Measurements from ENCODE around the gene NUP37. TPM values are rescaled to one million over a fixed set of nuclear protein-coding genes. Genes with fewer than 3 reads are reported as not detected.
"Not testable (repeated sequence)": the region's sequence is repeated elsewhere in the genome, so short reads cannot be mapped to it uniquely, and the experiment has no call there.

NUP37 gene, protein sequence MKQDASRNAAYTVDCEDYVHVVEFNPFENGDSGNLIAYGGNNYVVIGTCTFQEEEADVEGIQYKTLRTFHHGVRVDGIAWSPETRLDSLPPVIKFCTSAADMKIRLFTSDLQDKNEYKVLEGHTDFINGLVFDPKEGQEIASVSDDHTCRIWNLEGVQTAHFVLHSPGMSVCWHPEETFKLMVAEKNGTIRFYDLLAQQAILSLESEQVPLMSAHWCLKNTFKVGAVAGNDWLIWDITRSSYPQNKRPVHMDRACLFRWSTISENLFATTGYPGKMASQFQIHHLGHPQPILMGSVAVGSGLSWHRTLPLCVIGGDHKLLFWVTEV
- 20.4 TPM for total RNA-seq

DNA sequence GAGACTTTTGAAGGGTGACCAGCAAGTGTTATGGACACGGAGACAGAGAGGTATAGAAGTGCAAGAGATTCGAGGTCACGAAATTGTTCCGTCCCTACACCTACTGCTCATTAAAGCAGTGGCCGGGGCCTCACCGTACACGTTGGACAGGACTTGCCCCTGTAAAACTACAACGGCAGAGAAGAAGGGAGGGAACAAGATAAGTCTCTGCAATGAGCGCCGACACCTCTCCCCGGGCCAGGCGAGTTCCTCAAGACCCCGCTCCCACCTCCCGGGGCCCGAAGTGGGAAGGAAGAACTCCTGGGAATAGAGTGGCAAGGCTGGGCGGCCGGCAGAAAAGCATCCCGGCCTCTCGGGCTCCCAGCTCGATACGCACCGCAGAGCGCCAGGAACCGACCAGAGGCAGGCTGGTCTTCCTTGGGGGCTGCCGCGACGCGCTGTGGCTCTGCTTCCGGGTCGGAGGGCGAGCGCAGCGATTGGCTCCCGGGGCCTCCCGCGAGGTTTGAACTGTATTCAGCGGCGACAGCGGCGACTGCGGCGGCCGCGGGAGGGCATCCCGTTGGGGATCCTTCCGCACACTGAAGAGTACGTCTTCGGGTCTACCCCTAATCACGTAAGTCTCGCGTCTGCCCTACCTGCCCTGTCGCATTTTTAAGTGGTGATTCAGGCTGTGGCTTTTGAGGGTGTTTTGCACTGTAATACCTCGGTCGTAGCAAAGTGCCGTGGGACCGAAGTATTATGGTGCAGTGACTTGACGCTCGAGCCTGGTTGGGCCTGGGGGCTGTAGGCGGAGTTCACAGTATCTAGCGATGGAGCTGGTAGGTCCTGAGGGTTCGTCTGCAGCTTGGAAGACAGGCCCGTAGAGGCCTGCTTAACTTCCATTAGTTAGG, at the start of gene NUP37, which contains the start of gene PARPBP:
Gene NUP37 (minus strand): TSS at position 441 of the 890 bp plus-strand sequence. CDS start 1,596 bp downstream, outside the sequence.
Gene PARPBP (plus strand): TSS at position 510 of the 890 bp plus-strand sequence. CDS start 3,706 bp downstream, outside the sequence.
- DNase-seq = peak; percentile 79

DNA sequence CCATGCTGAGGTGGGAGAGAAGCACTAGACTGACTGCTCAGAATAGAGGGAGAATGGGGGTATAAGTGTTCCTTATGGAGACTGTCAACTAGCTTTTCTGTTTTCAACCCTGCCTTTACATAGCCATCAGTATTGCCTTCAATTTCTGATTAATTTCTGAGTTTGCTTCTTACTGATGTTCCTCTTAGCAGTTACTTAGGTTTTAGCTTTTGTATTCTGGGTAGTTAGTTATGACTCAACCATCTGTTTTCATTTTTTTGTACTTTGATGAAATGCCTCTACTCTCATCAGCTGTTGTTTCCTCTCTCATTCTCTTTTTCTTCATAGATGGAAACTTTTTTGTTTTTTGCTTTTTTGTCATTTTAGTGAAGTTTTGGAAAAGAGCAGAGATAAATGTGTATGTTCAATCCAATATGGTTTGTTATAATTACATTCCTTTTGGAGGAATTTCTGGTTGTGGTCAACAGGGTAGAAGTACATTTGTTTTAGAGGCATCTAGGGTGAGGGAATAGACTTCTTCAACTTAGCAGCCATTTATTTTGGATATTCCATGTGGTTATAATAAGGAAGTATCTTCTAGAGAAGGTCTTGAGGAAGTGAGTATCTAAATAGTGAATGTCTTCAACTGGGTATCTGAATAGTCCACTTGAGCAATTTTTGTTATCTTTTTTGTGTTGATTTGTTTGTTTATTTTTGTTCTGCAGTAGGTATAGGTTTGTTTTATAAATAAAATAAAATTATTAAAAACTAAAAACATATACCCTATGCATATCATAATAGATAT, 48.1 kb upstream of the NUP37 start:
- DNase-seq = no peak

DNA sequence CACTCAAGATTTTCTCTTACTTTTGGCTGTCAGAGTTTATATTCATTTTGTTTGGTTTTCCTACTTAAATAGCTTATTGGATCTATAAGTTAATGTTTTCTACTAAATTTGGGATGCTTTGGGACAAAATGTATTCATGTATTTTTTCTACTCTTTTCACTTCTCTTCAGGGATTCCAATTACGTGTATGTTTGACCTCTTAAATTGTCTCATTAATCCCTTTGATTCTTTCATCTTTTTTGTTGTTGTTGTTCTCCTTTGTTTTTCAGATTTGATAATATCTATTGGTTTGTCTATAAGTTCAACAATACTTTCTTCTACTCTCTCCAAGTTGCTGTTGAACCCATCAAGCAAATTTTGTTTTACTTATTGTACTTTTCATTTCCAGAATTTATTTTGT, 43.5 kb upstream of the NUP37 start:
- DNase-seq = no peak

DNA sequence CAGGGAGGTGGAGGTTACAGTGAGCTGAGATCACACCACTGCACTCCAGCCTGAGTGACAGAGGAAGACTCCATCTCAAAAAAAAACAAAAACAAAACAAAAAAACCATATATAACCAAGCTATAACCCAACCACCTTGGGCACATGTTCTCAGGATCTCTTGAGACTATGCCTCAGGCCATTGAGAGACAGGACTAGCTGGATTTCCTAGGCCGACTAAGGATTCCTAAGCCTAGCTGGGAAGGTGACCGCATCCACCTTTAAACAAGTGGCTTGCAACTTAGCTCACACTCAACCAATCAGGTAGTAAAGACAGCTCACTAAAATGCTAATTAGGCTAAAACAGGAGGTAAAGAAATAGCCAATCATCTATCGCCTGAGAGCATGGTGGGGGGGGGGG, 35.3 kb upstream of the NUP37 start:
- not testable (repeated sequence) for DNase-seq

DNA sequence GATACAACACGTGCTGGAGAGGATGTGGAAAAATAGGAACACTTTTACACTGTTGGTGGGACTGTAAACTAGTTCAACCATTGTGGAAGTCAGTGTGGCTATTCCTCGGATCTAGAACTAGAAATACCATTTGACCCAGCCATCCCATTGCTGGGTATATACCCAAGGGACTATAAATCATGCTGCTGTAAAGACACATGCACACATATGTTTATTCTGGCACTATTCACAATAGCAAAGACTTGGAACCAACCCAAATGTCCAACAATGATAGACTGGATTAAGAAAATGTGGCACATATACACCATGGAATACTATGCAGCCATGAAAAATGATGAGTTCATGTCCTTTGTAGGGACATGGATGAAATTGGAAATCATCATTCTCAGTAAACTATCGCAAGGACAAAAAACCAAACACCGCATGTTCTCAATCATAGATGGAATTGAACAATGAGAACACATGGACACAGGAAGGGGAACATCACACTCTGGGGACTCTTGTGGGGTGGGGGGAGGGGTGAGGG, 27.2 kb upstream of the NUP37 start:
- DNase-seq = not testable (repeated sequence)

DNA sequence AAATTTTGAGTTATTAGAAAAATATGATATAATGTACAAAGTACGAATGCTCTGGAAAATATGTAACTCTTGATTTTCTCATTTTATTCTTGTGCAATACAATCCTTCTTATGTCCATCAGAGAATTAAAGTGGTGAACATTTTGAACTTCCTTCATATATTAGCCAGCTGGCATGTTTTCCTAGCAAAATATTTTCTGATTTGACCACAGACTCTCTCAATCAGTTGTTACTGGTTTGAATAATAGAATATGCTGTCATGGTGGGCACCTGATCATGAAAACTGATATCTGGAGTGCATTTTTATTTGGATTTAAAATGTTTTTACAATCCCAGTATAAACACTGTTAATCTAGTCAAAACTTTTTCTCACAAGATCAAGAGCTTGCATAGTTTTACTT, 24.3 kb upstream of the NUP37 start:
- no peak for DNase-seq

DNA sequence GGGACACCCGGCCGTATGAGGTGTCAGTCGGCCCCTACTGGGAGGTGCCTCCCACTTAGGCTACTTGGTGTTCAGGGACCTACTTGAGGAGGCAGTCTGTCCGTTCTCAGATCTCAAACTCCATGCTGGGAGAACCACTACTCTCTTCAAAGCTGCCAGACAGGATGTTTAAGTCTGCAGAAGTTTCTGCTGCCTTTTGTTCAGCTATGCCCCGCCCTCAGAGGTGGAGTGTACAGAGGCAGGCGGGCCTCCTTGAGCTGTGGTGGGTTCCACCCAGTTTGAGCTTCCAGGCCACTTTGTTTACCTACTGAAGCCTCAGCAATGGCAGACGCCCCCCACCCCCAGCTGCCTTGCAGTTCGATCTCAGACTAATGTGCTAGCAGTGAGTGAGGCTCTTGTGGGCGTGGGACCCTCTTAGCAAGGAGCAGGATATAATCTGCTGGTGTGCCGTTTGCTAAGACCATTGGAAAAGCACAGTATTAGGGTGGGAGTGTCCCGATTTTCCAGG, 23.0 kb upstream of the NUP37 start:
- DNase-seq = not testable (repeated sequence)

DNA sequence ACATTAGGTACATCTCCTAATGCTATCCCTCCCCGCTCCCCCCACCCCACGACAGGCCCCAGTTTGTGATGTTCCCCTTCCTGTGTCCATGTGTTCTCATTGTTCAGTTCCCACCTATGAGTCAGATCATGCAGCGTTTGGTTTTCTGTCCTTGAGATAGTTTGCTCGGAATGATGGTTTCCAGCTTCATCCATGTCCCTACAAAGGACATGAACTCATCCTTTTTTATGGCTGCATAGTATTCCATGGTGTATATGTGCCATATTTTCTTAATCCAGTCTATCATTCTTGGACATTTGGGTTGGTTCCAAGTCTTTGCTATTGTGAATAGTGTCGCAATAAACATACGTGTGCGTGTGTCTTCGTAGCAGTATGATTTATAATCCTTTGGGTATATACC, 17.7 kb upstream of the NUP37 start:
- DNase-seq = not testable (repeated sequence)

DNA sequence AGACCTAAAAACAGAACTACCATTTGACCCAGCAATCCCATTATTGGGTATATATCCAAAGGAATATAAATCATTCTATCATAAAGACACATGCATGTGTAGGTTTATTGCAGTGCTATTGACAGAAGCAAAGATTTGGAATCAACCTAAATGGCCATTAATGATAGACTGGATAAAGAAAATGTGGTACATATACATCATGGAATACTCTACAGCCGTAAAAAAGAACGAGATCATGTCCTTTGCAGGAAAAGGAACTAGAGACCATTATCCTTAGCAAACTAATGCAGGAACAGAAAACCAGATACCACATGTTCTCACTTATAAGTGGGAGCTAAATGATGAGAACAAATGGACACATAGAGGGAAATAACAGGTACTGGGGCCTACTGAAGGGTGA, 11.5 kb upstream of the NUP37 start:
- not testable (repeated sequence) for DNase-seq

DNA sequence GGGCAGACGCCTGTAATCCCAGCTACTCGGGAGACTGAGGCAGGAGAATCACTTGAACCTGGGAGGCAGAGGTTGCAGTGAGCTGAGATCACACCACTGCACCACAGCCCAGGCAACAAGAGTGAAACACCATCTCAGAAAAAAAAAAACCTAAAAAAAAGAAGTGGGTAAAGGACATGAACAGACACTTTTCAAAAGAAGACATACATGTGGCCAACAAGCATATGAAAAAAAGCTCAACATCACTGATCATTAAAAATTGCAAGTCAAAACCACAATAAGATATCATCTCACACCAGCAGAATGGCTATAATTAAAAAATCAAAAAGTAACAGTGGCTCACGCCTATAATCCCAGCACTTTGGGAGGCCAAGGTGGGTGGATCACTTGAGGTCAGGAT, 10.8 kb upstream of the NUP37 start:
- not testable (repeated sequence) for DNase-seq

DNA sequence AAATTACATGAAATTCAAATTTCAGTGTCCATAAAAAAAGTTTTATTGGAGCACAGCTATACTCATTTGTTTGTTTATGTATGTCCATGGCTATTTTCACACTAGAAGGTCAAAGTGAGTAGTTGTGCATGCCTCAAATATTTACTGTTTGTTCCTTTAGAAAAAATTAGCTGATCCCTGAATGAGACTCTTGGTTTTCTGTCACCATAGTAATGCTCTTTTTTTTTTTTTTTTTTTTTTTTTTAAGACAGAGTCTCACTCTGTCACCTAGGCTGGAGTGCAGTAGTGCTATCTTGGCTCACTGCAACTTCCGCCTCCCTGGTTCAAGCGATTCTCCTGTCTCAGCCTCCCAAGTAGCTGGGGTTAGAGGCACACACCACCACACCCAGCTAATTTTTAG, 1.4 kb upstream of the NUP37 start:
- DNase-seq = not testable (repeated sequence)

DNA sequence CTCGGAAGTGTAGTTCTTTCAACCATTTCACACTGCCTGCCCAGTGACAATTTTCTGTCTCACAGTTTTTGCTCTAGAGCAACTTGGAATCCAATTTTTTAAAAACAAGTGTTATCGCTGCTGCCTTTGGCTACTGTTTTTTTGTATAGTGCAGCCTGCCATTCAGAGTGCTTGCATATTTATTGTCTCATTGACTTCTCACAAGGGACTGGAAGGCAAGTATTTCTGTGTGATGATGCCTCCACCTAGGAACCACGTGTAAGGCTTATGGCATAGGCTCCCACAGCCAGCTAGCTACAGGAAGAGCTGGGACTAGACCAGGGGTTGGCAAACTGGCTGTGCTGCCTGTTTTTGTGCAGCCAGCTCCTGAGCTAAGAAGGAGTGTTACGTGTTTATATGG, 972 bp upstream of the NUP37 start:
- DNase-seq = no peak

DNA sequence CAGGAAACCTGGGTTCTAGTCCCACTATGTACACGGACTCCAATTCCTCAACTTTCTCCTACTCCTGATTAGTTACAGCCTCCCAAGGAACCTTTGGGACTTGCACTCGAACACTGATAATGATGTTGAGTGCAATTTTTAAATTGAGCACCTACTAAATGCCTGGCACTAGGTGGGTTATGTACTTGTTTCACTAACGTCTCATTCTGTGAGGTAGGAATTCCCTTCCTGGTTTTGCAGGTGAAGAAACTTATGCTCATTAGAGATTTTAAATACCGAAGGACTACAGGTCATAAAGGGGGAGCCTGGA, 605 bp upstream of the NUP37 start:
- no peak for DNase-seq

DNA sequence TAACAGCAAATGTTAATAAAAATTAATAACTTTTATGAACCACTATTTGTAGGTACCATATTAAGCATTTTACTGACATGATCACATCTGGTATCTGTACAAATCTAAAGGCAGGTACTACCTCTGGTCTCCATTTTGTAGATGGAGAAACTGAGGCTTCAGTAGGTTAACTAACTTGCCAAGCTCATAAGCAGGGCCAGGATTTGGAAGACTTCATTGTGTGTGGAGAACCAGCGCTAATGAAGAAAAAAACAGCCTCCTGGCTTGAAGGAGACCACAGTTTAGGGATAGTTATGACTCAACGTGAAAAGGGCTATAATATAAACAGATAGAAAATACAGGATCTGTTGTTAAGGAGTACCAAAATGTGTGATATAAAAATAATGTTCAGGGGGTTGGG, 1.0 kb downstream of the NUP37 start:
- no peak for DNase-seq

DNA sequence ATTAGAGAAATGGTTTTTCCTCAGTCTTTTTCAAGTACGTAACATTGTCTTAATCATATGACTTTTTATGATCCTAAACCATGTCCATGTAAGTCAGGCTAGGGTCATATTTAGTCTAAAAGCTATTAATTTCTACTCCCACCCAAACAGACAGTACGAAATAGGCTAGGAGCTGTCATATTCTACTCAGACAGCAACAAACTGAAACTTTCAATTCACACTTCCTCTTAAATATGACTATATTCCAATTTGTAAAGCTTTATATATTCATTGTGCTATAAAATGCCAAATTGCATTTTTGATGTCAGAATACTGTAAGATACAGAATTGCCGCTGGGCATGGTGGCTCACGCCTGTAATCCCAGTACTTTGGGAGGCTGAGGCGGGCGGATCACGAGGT, 3.5 kb downstream of the NUP37 start:
- DNase-seq = no peak

DNA sequence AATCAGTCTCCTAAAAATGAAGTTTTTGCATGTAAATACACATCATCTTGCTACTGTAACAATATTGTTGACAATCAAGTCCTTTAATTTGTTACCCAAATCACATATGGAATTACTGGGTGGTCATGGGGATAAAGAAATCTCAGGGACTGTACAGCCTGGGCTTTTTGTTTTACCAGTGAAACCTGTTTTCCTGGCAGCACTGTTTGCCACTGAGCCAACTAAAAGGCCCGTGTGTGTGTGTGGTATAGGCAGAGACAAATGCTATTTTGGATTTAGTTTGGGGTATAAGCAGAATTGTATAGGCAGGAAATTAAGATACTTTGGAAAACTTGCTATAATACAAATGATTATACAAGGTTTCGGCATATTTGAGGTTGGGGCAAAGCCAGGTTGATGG, 5.7 kb downstream of the NUP37 start:
- DNase-seq = no peak

DNA sequence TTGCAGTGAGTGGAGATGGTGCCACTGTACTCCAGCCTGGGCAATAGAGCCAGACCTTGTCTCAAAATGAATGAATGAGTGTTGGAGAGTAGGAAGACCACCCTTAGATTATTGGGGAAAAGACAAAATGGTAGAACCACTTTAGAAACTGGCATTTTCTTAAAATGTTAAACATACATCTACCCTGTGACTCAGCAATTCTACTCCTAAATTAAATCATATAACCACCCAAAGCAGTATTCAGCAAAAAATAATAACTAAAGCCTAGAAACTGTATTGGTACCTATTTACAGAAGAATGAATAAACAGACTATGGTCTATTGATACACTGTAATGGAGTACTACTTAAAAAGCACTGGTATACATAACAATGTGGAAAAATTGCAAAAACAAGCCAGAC, 9.1 kb downstream of the NUP37 start:
- DNase-seq = no peak

DNA sequence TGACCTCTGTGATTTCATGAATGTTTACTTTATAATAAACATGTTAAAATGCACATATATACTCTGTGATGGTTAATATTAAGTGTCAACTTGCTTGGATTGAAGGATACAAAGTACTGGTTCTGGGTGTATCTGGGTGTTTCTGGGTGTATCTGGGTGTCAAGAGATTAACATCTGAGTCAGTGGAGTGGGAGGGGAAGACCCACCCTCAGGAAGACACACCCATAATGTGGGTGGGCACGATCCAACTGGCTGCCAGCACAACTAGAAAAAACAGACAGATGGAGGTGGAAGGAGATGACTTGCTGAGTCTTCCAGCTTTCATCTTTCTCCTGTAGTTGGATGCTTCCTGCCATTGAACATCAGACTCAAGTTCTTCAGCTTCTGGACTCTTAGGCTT, 11.9 kb downstream of the NUP37 start:
- no peak for DNase-seq

DNA sequence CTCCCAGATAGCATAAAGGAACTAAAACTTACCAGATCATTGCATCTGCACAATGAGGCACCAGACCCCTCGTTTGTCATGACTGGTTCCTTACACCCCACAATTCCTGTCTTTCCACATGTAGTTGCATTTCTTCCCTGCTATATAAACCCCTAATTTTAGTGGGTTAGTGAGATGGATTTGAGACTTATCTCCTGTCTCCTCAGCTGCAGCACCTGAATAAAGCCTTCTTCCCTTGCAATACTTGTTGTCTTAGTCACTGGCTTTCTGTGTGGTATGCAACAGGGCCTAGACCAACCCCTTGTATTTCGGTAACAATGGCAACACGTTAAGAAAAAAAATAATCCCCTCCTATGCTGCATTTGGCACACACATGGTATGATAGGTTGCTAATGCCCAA, 13.0 kb downstream of the NUP37 start:
- DNase-seq = no peak

DNA sequence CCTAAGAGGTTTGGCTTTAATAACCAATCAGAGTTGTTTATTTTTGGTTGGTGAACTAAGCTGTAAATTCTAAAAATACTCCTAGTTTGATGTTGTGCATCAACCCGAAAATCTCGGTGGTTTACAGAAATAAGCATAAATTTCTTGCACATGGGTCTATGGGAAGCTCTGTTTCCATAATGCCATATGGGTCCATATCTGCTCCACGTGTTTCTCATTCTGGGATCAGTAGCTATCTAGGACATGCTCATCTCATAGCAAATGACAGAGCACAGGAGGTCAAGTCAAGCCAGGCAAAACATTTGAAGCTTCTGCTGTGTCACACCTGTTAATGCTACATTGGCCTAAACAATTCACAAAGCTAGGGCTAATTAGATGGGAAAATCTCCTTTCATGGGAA, 23.1 kb downstream of the NUP37 start:
- no peak for DNase-seq

DNA sequence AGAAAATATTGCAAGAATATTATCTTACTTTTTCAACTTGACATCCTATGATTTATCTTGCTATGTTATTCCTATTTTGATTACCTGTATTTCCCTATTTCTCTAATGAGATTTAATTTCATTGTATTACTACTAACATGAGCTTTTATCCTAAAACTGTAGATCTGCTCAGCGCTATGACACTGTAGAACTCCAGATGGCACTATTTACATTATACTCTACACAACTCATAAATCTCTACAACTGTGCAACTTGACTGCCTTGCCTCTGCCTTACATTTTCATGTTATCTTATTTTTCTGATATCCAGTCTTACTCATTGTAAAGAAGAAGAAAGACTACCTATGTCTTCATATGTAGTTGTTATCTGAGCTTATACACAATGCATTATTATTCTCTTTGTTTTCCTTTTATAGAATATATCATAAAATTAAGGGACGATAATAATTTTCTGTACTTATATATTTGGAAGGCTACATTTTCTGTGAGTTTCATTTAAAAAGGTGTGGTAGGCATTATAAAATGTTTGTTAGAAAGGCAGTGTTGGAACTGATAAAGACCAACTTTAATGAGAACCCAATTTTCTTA, 24.1 kb downstream of the NUP37 start:
- peak; percentile 50 for DNase-seq

DNA sequence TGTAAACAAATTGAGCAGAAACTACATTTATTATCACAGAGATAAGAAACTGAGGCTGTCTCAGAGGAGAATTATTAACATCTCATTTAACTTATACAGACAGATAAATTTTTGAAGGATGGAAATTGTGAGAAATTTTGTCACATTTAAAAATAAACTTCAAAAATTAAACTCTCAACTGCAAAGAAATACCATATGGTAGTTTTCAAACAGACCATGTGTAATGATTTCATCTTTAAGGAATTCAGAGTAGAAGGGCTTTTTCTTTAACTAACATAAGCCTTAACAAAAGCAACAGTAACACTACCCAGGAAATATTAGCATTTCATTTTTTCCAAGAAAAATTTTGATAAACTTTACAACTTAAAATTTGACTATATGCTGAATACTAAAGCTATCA, 26.6 kb downstream of the NUP37 start:
- DNase-seq = peak; percentile 26
